SK-N-MC (cell line): ENCODE data around the gene GABRG2.

Source experiments
- EZH2 ChIP-seq: fragments of 200-600 bp; sonication (generic); IDR thresholded peaks from one replicate; pipeline ENCODE4 v1.6.1; 2017; ENCODE audit warnings: antibody characterized with exemption
- POLR2AphosphoS5 ChIP-seq: IDR thresholded peaks from 2 replicates; pipeline ENCODE4 v1.6.1; 2012; ENCODE audit warnings: mild to moderate bottlenecking, low read depth, low read length, borderline replicate concordance

- no peak for TF ChIP-seq POLR2AphosphoS5
- TF ChIP-seq EZH2 = no peak
Measured at GRCh38 chr5:162139190-162139589, 71.6 kb downstream of the GABRG2 start.
